RPMI8226 (cell line): Measurements from ENCODE around the gene TIMM9.
A peak's percentile ranks its signal among the peaks of the same experiment; 100 is the strongest.
"Not testable (repeated sequence)": the region's sequence is repeated elsewhere in the genome, so short reads cannot be mapped to it uniquely, and the experiment has no call there.

Source experiments
- DNase-seq: peaks from one replicate; pipeline ENCODE4 v3.0.0-alpha.2; 2015

The TIMM9 gene, protein sequence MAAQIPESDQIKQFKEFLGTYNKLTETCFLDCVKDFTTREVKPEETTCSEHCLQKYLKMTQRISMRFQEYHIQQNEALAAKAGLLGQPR

DNA sequence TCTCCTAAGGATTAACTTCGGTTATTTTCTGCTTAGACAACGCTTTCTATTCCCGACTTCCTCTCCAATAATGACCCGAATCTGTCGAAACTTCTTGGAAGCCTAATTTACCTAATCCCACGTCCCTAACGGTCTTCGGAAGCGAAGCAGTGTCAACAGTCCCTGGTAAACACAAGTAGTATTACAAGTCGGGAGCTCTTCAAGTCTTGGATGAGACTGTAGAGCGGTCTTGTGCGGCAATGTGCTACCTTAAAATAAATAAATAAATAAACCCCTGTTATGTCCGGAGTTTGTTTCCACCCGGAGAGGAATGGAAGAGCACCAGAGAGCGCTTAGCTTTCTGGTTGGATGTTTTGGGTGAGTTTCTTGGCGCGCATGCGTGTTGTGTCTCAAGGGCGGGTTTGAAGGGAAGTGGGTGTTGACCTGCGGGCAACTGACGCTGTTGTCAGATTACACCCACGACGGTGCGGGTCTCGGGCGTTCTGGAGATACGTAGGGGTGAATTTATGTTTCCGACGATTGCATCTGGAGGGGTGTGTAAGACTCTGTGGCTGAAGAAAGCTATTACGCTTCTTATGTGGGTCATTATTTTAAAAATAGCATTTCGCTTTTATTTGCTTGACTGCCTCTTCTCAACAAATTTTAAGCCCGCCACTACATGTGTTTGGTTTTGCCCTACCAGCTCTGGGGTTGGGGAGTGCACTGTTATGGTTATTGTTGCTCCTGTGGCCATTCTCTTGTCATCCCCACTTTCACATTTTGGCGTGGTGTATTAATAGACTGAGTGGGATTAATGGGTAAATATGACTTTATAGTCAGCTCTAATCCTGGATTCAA is at the start of gene TIMM9, which contains the start of gene KIAA0586:
TIMM9 (minus strand) TSS at position 251 of the 837 bp plus-strand sequence. CDS start 15,586 bp downstream, outside the sequence.
KIAA0586 (plus strand) TSS at position 439 of the 837 bp plus-strand sequence. CDS start 546 bp downstream, outside the sequence.
- DNase-seq, result peak; percentile 95

DNA sequence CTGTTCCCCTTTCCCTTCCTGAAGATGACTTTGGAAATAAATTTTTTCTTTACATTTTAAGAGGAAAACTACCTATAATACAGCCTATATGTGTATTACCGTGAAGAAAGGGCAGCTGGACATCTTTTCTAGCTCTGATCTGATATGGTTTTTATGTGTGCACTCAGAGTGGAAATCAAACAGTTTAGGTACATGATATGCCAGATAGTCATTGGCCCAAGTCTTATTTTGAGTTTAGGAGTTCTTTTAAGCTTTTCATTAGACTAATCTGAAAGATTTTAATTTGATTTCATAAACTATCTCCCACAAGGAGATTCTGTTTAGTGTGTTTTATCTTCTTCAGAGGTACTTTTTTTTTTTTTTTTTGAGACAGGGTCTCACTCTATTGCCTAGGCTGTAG is 49.0 kb upstream of the TIMM9 start:
- no peak for DNase-seq

DNA sequence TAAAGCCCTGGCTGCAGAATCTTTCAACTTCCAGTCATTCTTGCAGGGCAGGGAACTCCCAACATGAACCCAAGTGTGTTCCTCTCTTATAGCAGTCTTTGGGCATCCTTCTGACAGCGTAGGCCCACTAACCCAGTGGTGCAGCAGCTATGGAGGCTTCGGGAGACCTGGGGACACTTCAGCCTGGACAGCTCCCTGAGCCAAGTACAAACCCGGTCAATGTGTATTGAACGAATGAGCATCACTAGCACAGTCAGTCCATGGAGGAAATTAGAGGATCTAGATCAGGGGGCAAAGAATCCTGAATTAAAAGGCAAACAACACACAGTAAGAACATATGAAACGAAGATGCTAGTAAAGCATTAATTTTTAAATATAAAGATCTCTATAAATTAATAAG is 42.0 kb upstream of the TIMM9 start:
- DNase-seq, result no peak

DNA sequence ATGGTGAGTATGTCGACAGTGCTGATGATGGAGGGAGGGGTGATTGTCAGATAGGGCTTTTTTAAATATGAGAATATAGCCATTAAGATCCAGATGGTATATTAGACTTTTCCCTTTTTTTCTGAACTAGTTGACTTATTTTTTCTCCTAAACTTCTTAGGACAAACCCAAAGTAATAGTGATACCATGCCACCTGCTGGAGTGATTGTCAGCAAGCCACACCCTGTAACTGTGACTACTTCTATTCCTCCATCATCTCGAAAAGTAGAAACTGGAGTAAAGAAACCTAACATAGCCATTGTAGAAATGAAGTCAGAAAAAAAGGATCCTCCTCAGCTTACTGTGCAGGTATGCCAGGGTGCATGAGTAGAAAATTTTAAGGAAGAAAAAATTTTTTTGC is 40.2 kb upstream of the TIMM9 start:
- no peak for DNase-seq

DNA sequence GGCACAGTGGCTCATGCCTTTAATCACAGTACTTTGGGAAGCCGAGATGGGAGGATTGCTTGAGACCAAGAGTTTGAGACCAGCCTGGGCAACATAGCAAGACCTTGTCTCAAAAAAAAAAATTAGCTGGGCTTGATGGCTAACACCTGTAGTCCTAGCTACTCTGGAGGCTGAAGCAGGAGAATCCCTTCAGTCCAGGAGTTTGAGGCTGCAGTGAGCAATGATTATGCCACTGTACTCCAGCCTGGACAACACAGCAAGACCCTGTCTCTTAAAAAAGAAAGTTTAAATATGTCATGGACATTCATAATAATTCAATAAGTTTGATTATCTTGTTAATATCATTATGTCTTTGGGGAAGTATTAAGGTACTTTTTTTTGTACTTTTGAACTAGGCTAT is 39.1 kb upstream of the TIMM9 start:
- DNase-seq, result no peak

DNA sequence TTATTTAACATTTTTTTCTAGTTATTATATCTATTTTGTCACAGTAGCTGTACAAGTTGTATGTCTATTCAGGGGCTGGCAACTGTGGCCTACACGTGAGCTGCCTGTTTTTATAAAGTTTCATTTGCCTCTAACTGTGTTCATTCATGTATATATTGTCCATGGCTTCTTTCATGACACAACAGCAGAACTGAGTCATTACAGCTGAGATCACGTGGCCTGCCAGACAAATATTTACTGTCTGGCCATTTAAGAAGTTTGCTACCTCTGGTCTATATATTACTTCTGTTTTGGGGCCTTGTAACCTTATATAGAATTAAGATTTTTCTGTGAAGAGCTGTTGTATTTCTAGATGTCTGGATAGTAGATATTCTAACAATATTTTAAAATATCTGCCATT is 38.1 kb upstream of the TIMM9 start:
- no peak for DNase-seq

DNA sequence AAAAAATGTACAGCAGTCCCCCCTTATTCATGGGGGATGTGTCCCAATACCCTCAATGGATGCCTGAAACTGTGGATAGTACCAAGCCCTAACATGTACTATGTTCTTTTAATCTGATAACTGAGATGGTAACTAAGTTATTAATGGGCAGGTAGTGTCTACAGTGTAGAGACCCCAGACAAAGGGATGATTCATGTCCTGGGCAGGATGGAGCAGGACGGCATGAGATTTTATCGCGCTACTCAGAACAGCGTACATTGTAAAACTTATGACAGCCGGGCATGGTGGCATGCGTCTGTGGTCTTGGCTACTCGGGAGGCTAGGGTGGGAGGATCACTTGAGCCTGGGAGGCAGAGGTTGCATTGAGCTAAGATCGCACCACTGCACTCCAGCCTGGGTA is 37.3 kb upstream of the TIMM9 start:
- no peak for DNase-seq

DNA sequence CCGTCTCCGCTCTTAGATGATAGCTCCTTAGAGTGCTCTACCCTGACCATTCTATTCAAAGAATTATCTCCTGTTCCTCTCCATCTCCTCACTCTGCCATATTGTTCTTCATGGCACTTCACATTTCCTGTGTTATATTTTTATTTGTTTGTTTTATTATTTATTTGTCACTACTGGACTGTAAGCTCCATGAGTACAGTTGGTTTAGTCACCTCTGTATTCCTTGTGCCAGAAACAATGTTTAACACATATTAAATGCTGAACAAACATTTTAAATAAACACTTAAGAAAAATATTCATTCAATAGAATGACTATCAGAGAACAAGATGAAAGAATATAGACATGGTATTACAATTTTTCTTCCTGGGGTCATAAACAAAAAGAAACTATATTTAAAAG is 35.8 kb upstream of the TIMM9 start:
- DNase-seq, result no peak

DNA sequence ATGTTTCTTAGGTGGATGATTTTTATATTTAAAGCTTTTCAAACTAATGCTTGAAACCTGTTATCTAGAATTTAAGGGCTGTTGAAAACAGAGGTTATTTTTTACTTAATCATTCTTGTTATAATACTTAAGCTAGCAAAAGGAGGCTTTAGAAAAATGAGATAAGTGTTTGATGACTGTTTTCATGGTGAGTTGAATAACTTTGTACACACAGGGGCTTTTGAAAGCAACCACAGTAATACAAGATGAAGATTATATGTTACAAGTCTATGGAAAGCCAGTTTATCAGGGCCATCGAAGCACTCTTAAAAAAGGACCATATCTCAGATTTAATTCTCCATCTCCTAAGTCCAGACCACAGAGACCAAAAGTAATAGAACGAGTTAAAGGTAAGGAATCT is 33.4 kb upstream of the TIMM9 start:
- DNase-seq, result no peak

DNA sequence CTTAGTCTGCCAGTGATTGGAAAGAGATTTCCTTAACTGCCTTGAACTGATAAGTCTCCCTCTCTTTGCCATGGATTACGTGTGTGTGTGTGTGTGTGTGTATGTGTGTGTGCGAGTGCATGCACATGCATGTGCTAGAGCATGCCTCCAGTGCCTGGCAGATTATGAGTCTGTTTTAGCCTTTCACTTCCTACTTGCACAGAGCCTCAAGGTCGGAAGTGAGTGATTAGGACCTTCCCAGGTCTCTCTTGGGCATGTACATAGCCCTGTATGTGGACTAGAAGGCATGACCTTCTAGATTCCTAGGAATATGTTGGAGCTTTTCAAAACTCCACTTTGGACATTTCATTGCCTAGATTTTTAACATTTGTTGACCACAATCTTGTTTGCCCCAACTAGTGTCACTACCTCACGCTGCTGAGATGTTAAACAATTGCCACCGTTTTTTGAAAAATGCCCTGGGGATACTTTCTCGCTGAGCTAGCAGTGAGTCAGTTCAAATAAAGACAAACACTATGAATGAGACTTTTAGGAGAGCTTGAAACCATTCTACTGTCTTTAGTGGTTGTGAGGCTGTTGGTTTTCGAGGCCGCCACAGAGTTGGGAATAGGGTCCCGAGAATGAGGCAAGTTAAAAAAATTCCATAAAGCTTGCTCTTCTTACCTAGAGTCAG is 28.4 kb upstream of the TIMM9 start:
- DNase-seq, result no peak

DNA sequence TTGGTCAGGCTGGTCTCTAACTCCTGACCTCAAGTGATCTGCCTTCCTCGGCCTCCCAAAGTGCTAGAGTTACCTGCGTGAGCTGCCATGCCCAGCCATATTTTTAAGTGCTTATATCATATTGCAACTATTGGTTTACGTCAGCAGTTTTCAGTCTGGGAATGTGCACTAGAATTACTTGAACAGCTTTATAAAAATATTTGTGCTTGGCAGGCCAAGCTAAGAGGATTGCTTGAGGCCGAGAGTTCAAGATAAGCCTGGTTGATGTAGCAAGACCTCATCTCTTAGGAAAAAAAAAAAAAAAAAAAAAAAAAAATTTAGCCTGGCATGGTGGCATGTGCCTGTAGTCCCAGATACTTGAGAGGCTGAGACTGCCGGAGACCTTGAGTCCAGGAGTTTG is 17.3 kb upstream of the TIMM9 start:
- DNase-seq, result no peak

DNA sequence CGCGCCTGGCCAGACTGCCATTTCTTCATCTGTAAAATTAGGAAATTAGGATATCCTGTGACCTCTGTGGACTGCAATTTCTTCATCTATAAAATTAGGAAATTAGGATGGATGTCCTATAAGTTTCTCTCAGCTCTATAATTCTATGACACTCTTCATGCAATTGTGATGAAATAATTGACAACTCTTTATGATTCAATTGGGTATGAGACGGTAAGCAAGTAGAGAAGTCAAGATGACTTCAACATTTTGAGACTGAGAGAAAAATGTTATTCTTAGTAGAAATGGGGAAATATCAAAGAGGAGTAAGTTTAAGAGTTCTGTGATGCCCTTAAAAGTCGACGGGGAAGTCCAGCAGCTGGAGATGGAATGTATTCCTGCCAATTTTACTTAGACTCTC is 12.1 kb upstream of the TIMM9 start:
- DNase-seq, result no peak

DNA sequence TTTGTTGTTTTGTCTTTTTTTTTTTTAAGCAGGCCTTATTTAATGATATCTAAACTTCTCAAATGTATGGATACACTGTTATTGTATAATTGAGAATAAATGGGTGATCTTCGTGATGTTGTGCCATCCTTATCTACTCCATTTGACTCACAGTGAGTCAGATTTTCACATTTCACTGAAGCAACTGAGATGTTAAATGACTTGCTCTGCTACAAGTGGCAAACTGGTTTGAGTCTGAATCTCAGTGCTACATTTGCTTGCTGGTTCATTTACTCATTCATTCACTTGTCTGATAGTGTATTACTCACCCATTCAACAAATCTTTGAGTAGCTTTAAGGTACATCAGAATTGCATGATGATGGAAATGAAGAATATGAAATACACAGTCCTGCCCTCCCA is 2.8 kb upstream of the TIMM9 start:
- no peak for DNase-seq

DNA sequence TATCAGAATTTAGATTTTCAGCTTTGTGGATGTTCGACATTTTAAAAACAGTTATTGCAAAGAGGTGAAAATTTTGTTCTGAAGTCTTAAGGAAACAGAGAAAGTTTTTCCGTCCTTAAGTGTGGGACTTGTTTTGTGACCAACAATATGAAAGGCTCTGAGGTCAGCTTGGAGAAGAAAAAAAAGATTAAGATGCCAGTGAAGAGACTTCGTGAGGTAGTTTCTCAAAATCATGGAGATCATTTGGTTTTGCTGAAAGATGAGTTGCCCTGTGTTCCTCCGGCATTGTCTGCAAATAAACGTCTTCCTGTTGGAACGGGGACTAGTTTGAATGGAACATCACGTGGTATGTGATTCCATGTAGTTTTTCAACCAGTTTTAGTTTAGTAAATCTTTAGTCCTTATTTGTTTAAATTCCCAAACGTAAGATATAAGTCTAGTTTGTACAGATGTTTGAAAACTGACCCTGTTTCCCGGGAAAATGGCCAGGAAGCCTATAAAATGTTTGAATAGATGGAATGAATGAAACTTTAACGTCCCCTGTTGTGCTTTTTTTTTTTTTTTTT is 870 bp upstream of the TIMM9 start:
- DNase-seq, result peak; percentile 40

DNA sequence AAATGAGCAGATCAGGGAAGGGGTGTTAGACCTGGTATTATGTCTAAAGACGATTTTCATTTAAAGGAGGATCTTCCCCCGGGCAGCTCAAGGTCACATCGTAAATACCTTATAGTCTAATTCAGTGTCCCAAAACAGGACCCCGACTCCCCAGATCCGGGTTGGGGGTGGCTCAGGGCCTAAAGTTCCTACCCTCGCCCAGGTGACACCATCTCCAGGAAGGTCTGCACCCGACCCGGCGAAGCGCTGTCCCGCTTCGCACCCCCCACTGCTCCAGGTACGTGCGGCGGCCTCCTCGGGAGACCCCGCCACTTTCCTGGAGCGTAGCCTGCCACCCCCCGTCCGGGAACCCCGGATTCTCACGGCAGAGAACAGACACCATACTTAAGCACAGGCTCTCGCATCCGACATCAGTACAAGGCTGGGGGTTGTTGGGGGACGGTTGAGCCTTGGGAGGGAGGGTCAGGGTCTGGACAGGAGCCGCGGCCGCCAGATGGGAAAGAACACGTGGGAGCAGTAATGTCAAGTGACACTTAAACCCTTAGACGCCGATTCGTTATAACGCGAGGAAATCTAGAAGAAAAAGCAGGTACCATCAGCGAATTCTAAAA is 556 bp downstream of the TIMM9 start:
- peak; percentile 64 for DNase-seq

DNA sequence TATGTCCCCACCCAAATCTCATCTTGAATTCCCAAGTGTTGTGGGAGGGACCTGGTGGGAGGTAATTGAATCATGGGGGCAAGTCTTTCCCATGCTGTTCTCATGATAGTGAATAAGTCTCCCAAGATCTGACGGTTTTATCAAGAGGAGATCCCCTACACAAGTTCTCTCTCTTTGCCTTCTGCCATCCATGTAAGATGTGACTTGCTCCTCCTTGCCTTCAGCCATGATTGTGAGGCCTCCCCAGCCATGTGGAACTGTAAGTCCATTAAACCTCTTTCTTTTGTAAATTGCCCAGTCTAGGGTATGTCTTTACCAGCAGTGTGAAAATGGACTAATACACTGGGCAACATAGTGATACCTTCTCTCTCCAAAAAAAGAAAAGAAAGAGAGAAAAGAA is 10.4 kb downstream of the TIMM9 start:
- not testable (repeated sequence) for DNase-seq

DNA sequence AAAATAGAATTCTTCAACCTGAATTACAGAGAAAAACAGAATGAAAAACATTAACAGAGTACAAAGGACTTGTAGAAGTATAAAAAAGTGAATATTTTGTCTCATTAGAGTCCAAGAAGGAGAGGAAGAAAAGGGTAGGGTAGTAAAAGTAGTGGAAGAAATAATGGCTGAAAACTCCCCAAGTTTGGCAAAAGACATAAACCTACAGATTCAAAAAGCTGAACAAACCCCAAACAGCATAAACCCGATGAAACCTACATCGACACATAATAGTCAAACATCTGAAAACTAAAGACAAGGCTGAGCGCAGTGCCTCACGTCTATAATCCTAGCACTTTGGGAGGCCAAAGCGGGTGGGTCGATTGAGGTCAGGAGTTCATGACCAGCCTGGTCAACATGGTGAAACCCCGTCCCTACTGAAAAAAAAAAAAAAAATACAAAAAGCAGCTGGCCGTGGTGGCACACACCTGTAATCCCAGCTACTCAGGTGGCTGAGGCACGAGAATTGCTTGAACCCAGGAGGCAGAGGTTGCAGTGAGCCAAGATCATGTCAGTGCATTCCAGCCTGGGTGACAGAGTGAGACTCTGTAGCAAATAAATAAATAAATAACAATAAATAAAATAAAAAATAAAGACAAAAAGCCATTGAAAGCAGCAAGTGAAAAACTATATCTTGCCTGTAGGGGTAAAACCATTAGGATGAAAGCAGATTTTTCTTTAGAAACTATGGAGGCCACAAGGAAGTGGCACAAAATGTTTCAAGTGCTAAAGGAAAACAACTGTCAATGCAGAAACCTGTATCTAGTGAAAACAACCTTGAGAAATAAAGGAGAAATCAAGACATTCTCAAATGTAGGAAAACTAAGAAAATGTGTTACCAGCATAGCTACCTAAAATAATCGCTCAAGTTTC is 11.4 kb downstream of the TIMM9 start:
- DNase-seq, result no peak

DNA sequence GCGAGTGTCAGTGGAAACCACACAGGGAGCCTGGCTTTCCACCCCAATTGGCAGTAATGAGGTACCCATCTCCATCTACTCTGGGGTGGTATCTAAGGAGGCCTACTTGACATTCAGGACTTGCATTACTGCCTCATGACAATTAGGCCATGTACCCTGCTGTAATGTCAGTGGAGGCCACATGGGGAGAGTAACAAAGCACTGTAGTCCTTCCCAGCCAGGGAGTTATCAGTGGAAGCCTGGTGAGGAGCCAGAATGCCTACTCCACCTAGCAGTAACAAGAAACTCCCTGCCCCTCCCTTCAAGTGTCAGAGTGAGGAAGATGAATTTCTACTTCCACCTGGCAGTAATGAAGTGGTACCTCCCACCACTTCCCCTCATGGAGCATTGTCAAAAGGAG is 12.5 kb downstream of the TIMM9 start:
- DNase-seq, result no peak

DNA sequence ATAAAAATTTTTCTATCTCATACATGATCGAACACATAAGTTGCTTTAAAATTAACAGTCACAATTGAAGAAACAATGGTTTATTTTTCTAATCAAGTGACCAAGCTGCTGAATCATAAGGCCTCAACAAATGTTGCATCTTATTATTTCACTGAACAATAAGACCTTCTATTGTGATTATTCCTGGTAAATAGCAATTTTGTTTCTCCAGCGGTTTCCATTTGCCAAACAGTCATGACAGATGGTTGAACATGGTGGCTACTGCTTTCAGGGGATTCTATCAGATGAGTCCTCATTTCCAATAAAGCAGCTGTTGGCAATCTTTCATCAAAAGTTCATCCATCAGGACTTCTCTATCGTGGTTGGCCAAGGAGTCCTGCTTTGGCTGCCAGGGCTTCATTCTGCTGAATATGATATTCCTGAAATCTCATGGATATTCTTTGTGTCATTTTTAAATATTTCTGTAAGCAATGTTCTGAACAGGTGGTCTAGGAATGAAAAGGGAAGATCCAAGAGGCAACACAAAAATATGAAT is 18.6 kb downstream of the TIMM9 start:
- DNase-seq, result no peak

DNA sequence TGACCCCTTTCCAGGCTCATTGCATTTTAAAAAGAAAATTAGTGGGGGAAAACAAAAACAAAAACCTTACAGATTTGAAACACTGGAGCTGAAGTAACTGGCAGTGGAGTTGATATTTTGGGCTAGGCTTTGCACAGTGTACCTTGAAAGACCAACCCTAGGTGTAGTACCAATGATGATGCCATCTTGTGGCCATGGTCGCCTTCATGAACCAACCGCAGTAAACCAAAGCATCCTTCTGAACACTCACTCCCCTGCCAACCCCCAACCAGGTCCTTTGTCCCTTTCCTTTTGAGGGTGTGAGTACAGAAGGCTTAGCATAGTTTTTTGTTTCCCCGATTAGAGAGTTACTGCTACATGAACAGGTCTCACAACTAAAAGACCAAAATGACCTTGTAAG is 25.7 kb downstream of the TIMM9 start:
- no peak for DNase-seq

DNA sequence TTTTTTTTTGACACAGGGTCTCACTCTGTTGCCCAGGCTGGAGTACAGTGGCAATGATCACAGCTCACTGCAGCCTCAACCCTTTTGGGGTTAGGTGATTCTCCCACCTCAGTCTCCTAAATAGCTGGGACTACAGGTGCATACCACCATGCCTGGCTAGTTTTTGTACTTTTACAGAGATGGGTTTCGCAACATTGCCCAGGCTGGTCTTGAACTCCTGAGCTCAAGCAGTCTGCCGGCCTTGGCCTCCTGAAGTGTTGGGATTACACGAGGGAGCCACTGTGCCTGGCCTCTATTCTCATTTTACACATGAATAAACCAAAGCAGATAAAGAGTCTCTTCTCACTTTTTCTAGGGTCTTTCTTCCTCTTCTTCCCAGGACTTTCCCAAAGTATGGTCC is 28.4 kb downstream of the TIMM9 start:
- DNase-seq, result no peak

DNA sequence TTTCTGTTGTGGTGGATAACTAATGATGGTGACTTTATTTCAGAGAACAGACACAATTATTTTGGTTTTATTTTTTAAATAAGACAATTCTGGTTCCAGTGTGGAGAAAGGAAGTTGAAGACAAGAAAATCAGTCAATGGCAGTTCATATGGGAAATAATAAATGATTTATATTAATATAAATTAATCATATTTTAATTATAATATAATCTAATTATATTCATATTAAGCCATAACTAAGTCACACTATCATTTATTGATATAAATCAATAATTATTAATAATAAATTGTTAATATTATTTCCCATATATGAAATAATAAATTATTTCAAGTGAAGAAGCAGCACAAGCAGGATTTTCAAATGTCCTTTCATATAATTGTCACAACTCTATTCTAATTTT is 28.8 kb downstream of the TIMM9 start:
- DNase-seq, result no peak
